ENCODE measurements around the gene WNK2.

DNA sequence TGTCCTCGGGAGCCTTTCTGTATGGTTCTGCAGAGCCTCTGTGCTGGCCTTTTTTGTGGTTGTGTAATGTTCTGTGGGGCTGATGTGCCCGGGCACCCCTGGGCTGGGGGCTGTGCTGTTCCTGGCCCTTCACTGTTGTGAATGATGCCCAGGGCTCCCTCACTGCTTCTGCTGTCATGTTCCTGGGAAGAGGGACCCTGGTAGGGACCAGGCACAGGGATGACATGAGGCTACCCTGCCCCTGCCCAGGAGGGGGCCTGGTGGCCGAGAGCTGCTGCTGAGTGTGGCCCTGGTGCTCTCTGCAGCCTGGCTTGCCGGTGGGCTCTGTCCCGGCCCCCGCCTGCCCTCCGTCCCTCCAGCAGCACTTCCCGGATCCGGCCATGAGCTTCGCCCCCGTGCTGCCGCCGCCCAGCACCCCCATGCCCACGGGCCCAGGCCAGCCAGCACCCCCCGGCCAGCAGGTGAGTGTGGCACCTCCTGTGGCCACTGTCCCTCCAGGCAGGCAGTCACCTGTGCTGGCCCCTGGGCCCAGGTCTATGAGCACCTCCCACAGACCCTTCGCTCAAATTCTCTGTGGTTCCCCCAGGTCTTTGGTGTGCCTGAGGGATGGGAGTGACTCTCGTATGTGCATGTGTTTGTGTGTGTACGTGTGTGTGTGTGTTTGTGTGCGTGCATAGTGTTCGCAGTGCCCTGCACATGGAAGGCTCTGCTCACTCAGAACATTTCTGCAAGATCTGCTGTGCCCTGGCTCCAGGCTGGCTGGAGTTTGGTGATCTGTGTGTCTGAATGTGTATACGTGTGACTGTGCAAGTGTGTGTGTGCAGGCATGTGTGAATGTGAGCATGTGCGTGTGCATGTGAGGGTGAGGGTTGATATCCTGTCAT lies 72.3 kb downstream of the WNK2 start:
- TF ChIP-seq, protein P1, sequence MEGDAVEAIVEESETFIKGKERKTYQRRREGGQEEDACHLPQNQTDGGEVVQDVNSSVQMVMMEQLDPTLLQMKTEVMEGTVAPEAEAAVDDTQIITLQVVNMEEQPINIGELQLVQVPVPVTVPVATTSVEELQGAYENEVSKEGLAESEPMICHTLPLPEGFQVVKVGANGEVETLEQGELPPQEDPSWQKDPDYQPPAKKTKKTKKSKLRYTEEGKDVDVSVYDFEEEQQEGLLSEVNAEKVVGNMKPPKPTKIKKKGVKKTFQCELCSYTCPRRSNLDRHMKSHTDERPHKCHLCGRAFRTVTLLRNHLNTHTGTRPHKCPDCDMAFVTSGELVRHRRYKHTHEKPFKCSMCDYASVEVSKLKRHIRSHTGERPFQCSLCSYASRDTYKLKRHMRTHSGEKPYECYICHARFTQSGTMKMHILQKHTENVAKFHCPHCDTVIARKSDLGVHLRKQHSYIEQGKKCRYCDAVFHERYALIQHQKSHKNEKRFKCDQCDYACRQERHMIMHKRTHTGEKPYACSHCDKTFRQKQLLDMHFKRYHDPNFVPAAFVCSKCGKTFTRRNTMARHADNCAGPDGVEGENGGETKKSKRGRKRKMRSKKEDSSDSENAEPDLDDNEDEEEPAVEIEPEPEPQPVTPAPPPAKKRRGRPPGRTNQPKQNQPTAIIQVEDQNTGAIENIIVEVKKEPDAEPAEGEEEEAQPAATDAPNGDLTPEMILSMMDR (IDR thresholded peaks at IDR 0.05; ENCODE audit: low read depth, low read length), result no peak
- no peak for TF ChIP-seq EZH2phosphoT487 (IDR thresholded peaks at IDR 0.05; ENCODE audit: low read depth)

Data from OCI-LY3 (cell line).